OCI-LY3 (cell line): ENCODE results near the gene ZNF197.

Experiments
- CTCF ChIP-seq: fragments of 200-600, 300-600 bp; sonication (generic); IDR thresholded peaks from 2 replicates; pipeline ENCODE4 v1.5.1; 2014; ENCODE audit warnings: antibody characterized with exemption, low read length, low read depth
- EZH2phosphoT487 ChIP-seq: fragments of 200-600 bp; shearing (Covaris generic); IDR thresholded peaks from 2 replicates; pipeline ENCODE4 v1.6.1; 2018; ENCODE audit warnings: antibody characterized with exemption, mixed run types, low read depth

GRCh38 chr3:44666346-44666745 lies 41.5 kb downstream of the ZNF197 start:
- TF ChIP-seq CTCF: no peak
- TF ChIP-seq EZH2phosphoT487: no peak
